ENCODE results near the gene COX6B1.

DNA sequence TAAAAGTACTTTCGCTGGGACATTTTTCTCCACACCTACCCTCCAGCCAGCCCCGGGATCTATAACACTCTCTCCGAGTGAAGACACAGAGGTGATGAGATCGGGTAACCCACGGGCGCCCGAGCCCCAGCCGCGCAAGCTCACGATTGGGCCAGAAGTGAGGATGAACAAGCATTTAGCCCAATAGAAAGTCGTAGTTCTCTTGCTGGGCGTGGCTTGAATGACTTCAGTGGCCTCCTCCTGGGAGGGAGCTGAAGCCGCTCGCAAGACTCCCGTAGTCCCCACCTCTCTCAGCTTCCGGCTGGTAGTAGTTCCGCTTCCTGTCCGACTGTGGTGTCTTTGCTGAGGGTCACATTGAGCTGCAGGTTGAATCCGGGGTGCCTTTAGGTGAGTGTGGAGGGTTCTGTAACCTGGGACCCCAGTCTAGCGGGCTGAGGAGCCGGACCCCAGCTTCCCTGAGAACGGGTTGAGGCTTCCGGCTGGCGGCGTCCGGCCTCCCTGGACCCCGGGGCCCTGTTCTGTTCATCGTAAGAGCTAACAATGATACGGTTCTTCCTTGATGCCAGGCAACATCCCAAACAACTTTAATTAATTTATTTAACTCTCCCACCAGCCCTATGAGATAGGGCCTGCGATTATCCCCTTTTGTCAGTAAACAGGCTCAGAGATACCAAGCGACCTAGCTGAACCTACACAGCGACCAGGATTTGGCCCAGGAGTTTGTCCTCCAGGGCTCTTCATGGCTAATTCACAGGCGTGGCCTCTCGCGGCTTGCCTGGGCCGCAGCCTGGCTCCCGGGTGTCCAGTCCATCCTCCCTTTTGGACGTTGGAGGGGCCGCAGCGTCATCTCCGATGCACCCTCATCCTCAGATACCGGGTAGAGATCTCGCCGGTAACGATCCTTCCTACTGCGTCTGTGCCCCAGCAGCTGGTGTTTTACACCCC lies at the start of gene COX6B1:
- no peak for TF ChIP-seq CTCF (IDR thresholded peaks at IDR 0.05; ENCODE audit: borderline replicate concordance, extremely low read depth, low read length, poor library complexity, severe bottlenecking)
- no peak for TF ChIP-seq EZH2 (IDR thresholded peaks at IDR 0.05; ENCODE audit: borderline replicate concordance, low read depth, low read length, severe bottlenecking)

All from DND-41 (cell line).